Dedifferentiated amniotic fluid mesenchymal stem cell (primary cell): ENCODE results near the gene CYFIP2.

Experiments used
- DNase-seq: peaks from one replicate; pipeline ENCODE4 v3.0.0-alpha.2; 2016; ENCODE audit errors: extremely low spot score

CYFIP2 gene

DNA sequence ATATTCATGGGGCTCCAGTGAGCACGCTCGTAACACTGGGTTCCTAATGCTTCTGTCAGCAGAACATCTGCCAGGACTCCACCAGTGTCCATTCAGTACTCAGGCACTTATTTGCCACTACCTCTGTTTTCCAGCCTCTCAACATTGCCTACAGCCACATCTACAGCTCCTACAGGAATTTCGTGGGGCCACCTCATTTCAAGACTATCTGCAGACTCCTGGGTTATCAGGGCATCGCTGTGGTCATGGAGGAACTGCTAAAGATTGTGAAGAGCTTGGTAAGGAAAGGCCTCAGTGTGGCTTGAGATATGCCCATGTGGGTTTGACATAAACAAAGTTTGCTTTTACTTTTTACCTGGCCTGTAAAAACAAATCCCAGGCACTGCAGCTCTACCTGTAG lies 92.9 kb downstream of the CYFIP2 start:
- DNase-seq, result no peak

GRCh38 chr5:157359356-157360055 lies 93.6 kb downstream of the CYFIP2 start:
- no peak for DNase-seq

GRCh38 chr5:157362012-157362411 lies 96.1 kb downstream of the CYFIP2 start:
- no peak for DNase-seq

GRCh38 chr5:157362502-157362901 lies 96.6 kb downstream of the CYFIP2 start:
- no peak for DNase-seq

DNA sequence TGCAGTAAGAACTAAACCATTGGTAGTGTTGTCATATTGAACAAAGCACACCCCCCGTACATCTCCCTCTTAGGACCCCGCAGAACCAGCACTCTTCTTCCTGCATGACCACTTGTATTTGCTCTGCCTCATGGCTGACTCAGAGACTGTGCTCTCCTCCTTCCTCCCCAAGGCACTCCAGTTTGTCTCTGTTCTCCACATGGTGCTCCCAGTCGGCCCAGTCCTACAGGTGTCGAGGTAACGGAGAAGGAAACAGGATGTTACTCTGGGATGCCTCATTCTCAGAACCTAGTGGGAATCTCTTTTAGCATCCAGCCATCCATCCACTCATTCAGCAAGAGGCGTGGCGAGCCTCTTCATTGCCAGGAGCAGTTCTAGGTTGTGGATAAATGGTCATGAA lies 97.1 kb downstream of the CYFIP2 start:
- DNase-seq, result no peak

- no peak for DNase-seq
Measured at GRCh38 chr5:157365732-157366131, 99.8 kb downstream of the CYFIP2 start.

DNA sequence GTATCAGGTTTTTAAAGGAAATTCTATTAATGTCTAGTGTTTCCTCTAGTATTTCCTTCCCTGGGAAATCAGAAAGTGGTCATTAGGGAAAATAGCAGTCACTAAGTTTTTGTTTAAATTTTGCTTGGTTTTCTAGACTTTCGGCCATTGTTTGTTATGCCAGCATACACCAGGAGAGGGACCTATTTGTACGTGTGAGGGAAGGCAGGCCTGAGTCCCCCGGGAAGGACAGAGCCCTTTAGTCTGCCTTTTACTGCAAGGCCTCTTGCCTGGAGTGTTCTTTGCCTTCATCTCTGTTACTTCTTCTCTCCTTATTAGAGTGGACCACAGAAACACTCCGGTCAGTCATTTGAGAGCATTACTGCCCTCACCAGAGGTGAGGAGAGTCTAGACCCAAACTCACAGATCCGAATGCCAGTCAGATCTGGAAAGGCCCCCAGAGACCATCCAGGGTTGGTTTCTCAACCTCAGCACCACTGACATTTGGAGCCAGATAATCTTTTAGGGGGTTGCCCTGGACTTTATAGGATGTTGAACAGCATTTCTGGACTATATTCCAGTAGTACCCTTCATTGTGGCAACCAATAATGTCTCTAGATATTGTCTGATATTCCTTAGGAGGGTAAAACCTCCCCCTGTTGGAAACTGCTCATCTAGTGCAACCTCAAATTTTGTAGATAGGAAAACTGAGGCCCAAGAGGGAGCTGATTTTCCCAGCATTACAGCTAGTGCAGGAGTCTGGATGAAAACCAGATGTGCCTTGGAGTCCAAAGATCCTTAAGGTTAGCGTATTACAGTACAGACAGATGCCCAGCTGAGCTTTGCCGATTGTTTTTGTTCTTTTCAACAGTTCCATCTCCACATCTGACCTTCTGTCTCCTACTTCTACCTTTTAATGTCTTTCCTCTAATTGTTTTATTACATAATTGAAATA lies 101.1 kb downstream of the CYFIP2 start:
- DNase-seq, result peak; percentile 68

DNA sequence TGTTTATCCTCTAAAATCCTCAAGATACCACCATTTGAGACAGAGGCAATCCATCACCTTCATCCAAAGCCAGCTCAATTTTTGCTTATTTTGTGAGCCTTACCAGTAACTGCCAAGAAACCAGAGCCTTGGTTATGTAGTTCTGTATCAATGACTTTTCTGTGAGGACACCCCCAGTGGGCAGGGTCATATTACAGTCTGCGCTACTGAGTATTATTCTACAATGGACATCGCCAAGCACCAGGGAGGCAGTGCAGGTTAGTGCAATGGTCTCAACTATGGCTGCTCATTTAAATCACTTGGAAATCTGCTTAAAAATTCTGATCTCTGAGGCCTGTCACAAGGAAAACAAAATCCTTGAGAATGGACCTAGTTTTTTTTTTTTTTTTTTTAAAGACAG lies 103.6 kb downstream of the CYFIP2 start:
- DNase-seq, result no peak

- DNase-seq, result no peak
Measured at GRCh38 chr5:157370967-157371366, 105.0 kb downstream of the CYFIP2 start.

DNA sequence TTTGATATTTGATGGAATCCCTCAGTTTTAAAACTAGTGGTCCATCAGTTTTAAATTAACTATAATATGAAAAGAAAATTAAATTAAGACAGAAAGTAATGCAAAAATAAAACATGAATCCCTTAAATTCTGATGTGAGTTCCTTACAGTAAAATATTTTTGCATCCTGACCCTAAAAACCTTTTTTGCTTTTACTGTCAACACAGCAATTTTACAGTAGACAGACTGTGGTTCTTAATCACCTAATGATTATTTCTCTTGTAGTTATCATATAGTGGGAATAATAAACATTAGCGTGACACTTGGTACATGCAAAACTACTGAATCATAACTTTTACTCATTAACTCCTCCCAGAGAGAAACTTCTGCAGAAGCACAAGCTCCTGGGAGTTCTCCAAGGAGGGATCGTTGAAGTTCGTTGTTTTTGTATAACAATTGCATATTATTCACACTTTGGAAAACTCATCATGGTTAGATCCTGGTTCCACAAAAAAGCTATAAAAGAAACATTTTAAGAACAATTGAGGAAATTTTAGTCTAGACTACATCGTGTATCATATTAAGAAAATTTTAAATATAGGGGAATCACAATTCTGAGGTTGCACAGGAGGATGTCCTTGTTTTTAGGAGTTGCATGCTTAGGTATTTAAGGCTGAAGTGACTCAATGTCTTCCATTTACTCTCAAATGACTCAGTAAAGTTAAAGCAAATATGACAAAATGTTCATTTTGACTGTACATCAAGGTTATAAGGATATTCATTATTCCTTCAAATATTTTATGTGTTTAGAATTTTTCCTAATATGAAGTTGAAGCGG lies 105.9 kb downstream of the CYFIP2 start:
- no peak for DNase-seq

GRCh38 chr5:157372472-157372822 lies 106.5 kb downstream of the CYFIP2 start:
- DNase-seq, result no peak

GRCh38 chr5:157378509-157378908 lies 112.6 kb downstream of the CYFIP2 start:
- DNase-seq, result no peak

DNA sequence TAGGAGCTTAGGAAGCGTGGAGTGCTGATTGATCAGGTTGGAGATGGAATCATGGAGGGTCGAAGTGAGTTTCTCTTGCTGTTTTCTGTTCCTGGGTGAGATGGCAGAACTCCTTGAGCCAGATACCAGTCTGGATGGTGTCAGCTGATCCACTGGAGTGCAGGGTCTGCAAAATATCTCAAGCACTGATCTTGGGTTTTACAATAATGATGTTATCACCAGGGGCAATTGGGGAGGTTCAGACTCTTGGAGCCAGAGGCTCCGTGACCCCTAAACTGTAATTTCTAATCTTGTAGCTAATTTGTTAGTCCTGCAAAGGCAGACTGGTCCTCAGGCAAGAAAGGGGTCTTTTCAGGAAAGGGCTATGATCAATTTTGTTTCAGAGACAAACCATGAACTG lies 114.1 kb downstream of the CYFIP2 start:
- DNase-seq, result no peak

GRCh38 chr5:157381746-157382145 lies 115.8 kb downstream of the CYFIP2 start:
- no peak for DNase-seq

GRCh38 chr5:157382996-157383800 lies 117.3 kb downstream of the CYFIP2 start:
- no peak for DNase-seq

- DNase-seq, result peak; percentile 98
Measured at GRCh38 chr5:157384971-157385709, 119.2 kb downstream of the CYFIP2 start.

GRCh38 chr5:157387041-157387563 lies 121.2 kb downstream of the CYFIP2 start:
- DNase-seq, result no peak

DNA sequence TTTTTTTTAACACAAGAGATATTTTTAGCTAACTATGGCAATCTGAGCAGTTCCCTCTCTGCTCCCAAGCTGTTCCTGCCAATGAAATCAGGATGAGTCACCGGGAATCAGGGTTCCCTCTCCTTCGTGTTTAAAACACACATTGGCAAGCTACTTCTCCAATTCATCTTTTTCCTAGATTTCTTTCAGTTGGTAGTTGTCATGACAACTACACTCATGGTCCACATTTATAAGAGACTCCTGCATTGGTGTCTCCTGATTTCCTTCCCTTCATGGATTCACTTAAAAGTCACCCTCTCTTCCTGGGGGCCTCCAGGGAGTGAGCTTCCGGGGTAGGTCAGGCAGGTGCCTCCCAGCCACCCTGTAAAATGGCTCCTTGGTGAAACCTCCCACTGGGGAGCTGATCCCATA lies 121.8 kb downstream of the CYFIP2 start:
- DNase-seq, result peak; percentile 90

- no peak for DNase-seq
Measured at GRCh38 chr5:157388111-157388710, 122.3 kb downstream of the CYFIP2 start.

GRCh38 chr5:157389103-157389502 lies 123.2 kb downstream of the CYFIP2 start:
- no peak for DNase-seq
